Osteoblast (primary cell): ENCODE results near the gene SYNE1. TPM values are rescaled to one million over a fixed set of nuclear protein-coding genes. Genes with fewer than 3 reads are reported as not detected.

Experiments used
- DNase-seq: peaks from one replicate; pipeline ENCODE4 v3.0.0; 2011; ENCODE audit warnings: low spot score, mixed read lengths; ENCODE audit not compliant: insufficient read length; ENCODE audit errors: missing footprints
- H2AFZ ChIP-seq: 2 replicates; pipeline ENCODE4 v1.6.0; 2011; ENCODE audit warnings: mild to moderate bottlenecking, low read length
- H3K27ac ChIP-seq: 2 replicates; pipeline ENCODE4 v1.5.1; 2011; ENCODE audit warnings: mild to moderate bottlenecking, low read depth, low read length, moderate library complexity
- H3K27me3 ChIP-seq: 2 replicates; pipeline ENCODE4 v1.6.0; 2012; ENCODE audit warnings: mild to moderate bottlenecking, control low read depth, inconsistent platforms, low read length, moderate library complexity; ENCODE audit not compliant: insufficient read depth
- H3K36me3 ChIP-seq: 2 replicates; pipeline ENCODE4 v1.5.1; 2011; ENCODE audit warnings: mild to moderate bottlenecking, low read length, control low read depth, moderate library complexity; ENCODE audit not compliant: insufficient read depth
- H3K4me1 ChIP-seq: 2 replicates; pipeline ENCODE4 v1.5.1; 2011; ENCODE audit warnings: mild to moderate bottlenecking, low read length, control low read depth, moderate library complexity; ENCODE audit not compliant: insufficient read depth
- H3K4me2 ChIP-seq: 2 replicates; pipeline ENCODE4 v1.6.0; 2011; ENCODE audit warnings: mild to moderate bottlenecking, low read length; ENCODE audit not compliant: insufficient read depth
- H3K4me3 ChIP-seq: fragments of 200-600 bp; sonication (generic); 3 replicates; pipeline ENCODE4 v1.5.1; 2012; ENCODE audit warnings: mild to moderate bottlenecking, low read length, inconsistent platforms; ENCODE audit not compliant: insufficient read depth
- H3K79me2 ChIP-seq: 2 replicates; pipeline ENCODE4 v1.6.0; 2012; ENCODE audit warnings: mild to moderate bottlenecking, low read length, control low read depth, inconsistent platforms; ENCODE audit not compliant: insufficient read depth
- H3K9me3 ChIP-seq: 2 replicates; pipeline ENCODE4 v1.5.1; 2011; ENCODE audit warnings: low read depth, low read length, control low read depth
- H4K20me1 ChIP-seq: 2 replicates; pipeline ENCODE4 v1.6.0; 2012; ENCODE audit warnings: mild to moderate bottlenecking, low read length, control low read depth; ENCODE audit not compliant: insufficient read depth
- CTCF ChIP-seq: IDR thresholded peaks from 2 replicates; pipeline ENCODE4 v1.5.1; 2011; ENCODE audit warnings: mild to moderate bottlenecking, low read depth, low read length, moderate library complexity; ENCODE audit errors: extremely low read depth
- total RNA-seq: library from RNA; depleted of rRNA; stranded (reverse); fragments of >200 nt; gene quantifications from 2 replicates; pipeline ENCODE4 v1.2.3, GENCODE V29; 2012

The SYNE1 gene
- total RNA-seq, 1 donor: 240 TPM

- Histone ChIP-seq H4K20me1 (no peaks in the 10 kb centered on the region), H3K4me1 (peaks cover 10% of the 10 kb centered on the region), H3K9me3 (no peaks in the 10 kb centered on the region), H3K4me2 (no peak overlapping the region), H3K36me3 (peaks cover 16% of the 10 kb centered on the region), H3K79me2 (no peaks in the 10 kb centered on the region), H3K27me3 (no peaks in the 10 kb centered on the region), H3K4me3 (no peak overlapping the region), H2AFZ (no peak overlapping the region), H3K27ac (no peak overlapping the region)
- no peak for DNase-seq
- TF ChIP-seq CTCF: no peak
Measured at GRCh38 chr6:152173321-152173720, 463.8 kb downstream of the SYNE1 start.

GRCh38 chr6:152170702-152171667 lies 466.2 kb downstream of the SYNE1 start:
- H3K27me3 ChIP-seq: no peaks in the 10 kb centered on the region
- H3K36me3 ChIP-seq: peaks cover 11% of the 10 kb centered on the region
- H3K4me2 ChIP-seq: peak overlapping the region; percentile 64
- DNase-seq: peak; percentile 36
- no peaks in the 10 kb centered on the region for H4K20me1 ChIP-seq
- H2AFZ ChIP-seq: no peak overlapping the region
- H3K9me3 ChIP-seq: no peaks in the 10 kb centered on the region
- H3K4me3 ChIP-seq: peak overlapping the region; percentile 40
- H3K79me2 ChIP-seq: no peaks in the 10 kb centered on the region
- TF ChIP-seq CTCF: no peak
- H3K4me1 ChIP-seq: peaks cover 10% of the 10 kb centered on the region
- peak overlapping the region; percentile 52 for H3K27ac ChIP-seq

GRCh38 chr6:152170313-152170701 lies 466.9 kb downstream of the SYNE1 start:
- Histone ChIP-seq H2AFZ (no peak overlapping the region), H3K36me3 (peaks cover 11% of the 10 kb centered on the region), H3K27me3 (no peaks in the 10 kb centered on the region), H4K20me1 (no peaks in the 10 kb centered on the region), H3K9me3 (no peaks in the 10 kb centered on the region), H3K4me1 (peaks cover 10% of the 10 kb centered on the region), H3K4me2 (no peak overlapping the region), H3K27ac (no peak overlapping the region), H3K4me3 (no peak overlapping the region), H3K79me2 (no peaks in the 10 kb centered on the region)
- no peak for TF ChIP-seq CTCF
- no peak for DNase-seq
